Central memory CD4-positive, alpha-beta T cell (primary cell): Measurements from ENCODE around the gene OTOP3.

Experiments
- DNase-seq: peaks from one replicate; pipeline ENCODE4 v3.0.0; 2022

OTOP3 gene

GRCh38 chr17:74990581-74991105, 54.9 kb downstream of the OTOP3 start:
- DNase-seq = no peak

DNA sequence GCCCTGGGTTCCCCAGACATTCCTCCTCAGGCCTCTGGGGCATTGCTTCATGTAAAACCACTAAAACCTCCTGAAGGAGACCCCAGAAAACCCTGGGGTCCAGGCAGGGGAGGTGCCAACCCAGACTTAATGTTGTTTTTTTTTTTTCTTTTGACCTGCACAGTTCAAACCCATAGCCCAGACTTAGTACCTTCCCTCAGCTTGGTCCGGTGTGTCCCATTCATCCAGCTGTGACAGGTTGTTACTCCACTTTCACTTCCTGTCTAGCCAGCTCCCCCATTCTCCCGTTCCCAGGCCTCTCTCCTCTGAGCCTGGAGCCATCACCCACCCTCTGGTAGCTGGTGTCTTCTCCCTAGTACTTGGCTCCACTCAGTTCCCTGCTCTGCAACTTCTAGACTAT, 56.5 kb downstream of the OTOP3 start:
- DNase-seq = no peak

GRCh38 chr17:74994440-74994839, 58.7 kb downstream of the OTOP3 start:
- no peak for DNase-seq

DNA sequence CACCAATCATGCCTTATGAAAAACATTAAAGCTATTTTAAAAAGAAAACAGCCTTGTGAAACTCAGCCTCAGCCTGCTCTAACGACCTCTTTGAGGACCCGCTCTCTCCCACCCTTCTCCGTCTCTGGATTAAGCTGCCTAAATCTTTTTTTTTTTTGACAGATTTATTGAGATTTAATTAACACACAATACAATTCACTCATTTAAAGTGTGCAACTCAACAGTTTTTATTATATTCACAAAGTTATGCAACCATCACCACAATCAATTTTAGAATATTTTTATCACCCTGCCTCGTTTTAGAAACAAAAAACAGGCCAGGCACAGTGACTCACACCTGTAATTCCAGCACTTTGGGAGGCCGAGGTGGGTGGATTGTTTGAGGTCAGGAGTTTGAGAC, 60.1 kb downstream of the OTOP3 start:
- DNase-seq = no peak

DNA sequence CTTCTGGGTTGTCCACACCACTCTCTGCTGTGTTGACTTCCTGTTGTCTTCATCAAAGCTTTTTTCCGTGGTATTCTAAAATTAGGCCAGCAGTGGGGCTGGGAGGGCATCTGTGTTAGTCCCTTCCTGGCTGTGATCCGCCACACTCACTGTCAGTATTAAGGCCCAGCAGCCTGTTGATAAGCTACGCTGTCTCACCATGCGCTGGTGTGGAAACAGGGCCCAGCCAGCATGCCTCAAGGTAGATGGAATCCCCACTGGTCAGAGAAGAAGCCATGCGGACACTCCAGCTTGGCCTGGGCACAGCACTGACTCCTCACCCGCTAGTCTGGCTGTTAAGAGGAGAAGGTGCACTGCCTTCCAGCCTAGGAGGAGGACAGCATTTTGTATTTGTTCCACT, 63.1 kb downstream of the OTOP3 start:
- no peak for DNase-seq

DNA sequence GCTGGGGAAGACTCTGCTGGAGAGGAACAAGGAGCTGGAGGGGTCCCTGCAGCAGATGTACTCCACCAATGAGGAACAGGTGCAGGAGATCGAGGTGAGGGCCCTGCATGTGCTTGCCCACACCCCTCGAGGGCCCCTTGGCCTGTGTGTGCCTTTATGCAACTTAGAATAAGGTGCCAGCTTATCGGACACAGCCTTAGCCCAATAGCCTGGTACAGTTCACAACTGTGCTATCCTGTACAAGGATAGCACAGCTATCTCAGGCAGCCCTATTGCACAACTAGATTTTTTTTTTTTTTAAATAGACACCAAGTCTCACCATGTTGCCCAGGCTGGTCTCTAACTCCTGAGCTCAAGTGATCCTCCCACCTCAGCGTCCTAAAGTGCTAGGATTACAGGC, 63.8 kb downstream of the OTOP3 start:
- DNase-seq = no peak
